HL-60 (cell line): ENCODE data around the gene ELP4.

Source experiments
- DNase-seq, 2 experiments: peaks; one replicate each; pipeline ENCODE4 v3.0.0-alpha.2; 2010 to 2020; ENCODE audit warnings: low read depth in 1 of 2, low spot score in 1 of 2
- H3K27ac ChIP-seq: fragments of 250-450 bp; sonication (Bioruptor Pico); replicated peaks from 2 replicates; pipeline ENCODE4 v1.5.1; 2020; ENCODE audit warnings: mild to moderate bottlenecking, moderate library complexity
- H3K27me3 ChIP-seq: fragments of 250-450 bp; sonication (Bioruptor Pico); 2 replicates; pipeline ENCODE4 v1.5.1; 2021; ENCODE audit warnings: mild to moderate bottlenecking, moderate library complexity; ENCODE audit not compliant: insufficient read depth, poor library complexity, severe bottlenecking
- H3K4me3 ChIP-seq: replicated peaks from 2 replicates; pipeline ENCODE4 v1.5.1; 2011; ENCODE audit warnings: mild to moderate bottlenecking, control low read depth, low read length; ENCODE audit not compliant: insufficient read depth
- GABPA ChIP-seq: IDR thresholded peaks from 2 replicates; pipeline ENCODE4 v1.6.1; 2012; ENCODE audit warnings: low read depth
- POLR2AphosphoS5 ChIP-seq: IDR thresholded peaks from 2 replicates; pipeline ENCODE4 v1.6.1; 2012; ENCODE audit warnings: low read depth
- REST ChIP-seq: IDR thresholded peaks from 2 replicates; pipeline ENCODE4 v1.6.1; 2012; ENCODE audit warnings: low read depth; ENCODE audit not compliant: insufficient replicate concordance
- SPI1 ChIP-seq: IDR thresholded peaks from 2 replicates; pipeline ENCODE4 v1.6.1; 2012; ENCODE audit warnings: low read depth, mild to moderate bottlenecking, borderline replicate concordance
- TF ChIP-seq, protein P1 (sequence below): IDR thresholded peaks from one replicate; pipeline ENCODE4 v1.5.1; 2011; ENCODE audit warnings: low read length, control low read depth, inconsistent platforms; ENCODE audit not compliant: insufficient read depth

The ELP4 gene

DNA sequence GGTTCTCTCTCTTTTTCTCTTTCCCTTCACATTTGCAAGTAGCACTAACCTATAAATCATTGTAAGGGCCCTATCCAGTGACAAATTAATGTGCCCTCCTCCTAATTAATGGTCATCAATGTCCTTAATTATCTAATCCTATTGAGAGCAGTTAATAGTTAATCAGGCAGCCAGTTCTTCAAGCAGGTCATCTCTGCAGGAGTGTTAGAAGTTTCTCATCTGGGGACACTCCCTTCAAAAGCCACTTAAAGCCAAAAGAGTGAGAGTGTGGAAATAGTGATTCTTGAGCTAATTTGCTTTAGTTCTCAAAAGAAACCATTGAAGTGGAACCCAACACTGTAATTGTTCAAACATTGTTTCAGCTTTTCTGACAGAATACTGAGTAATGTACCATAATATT lies 141.6 kb downstream of the ELP4 start:
- Histone ChIP-seq H3K27ac (no peak overlapping the region), H3K4me3 (no peak overlapping the region), H3K27me3 (no peaks in the 10 kb centered on the region)
- TF ChIP-seq, protein P1, sequence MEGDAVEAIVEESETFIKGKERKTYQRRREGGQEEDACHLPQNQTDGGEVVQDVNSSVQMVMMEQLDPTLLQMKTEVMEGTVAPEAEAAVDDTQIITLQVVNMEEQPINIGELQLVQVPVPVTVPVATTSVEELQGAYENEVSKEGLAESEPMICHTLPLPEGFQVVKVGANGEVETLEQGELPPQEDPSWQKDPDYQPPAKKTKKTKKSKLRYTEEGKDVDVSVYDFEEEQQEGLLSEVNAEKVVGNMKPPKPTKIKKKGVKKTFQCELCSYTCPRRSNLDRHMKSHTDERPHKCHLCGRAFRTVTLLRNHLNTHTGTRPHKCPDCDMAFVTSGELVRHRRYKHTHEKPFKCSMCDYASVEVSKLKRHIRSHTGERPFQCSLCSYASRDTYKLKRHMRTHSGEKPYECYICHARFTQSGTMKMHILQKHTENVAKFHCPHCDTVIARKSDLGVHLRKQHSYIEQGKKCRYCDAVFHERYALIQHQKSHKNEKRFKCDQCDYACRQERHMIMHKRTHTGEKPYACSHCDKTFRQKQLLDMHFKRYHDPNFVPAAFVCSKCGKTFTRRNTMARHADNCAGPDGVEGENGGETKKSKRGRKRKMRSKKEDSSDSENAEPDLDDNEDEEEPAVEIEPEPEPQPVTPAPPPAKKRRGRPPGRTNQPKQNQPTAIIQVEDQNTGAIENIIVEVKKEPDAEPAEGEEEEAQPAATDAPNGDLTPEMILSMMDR: no peak
- TF ChIP-seq GABPA (no peak), REST (no peak), SPI1 (no peak), POLR2AphosphoS5 (no peak)
- no peak for DNase-seq

GRCh38 chr11:31651822-31652221 lies 142.3 kb downstream of the ELP4 start:
- no peak overlapping the region for H3K4me3 ChIP-seq
- TF ChIP-seq, protein P1: no peak
- TF ChIP-seq SPI1: no peak
- no peak for TF ChIP-seq REST
- TF ChIP-seq GABPA: no peak
- no peak for TF ChIP-seq POLR2AphosphoS5
- DNase-seq: no peak
- H3K27me3 ChIP-seq: no peaks in the 10 kb centered on the region
- H3K27ac ChIP-seq: no peak overlapping the region

- no peak for TF ChIP-seq GABPA
- no peak for TF ChIP-seq REST
- TF ChIP-seq, protein P1: no peak
- TF ChIP-seq SPI1: no peak
- no peak for TF ChIP-seq POLR2AphosphoS5
- Histone ChIP-seq H3K27ac (no peak overlapping the region), H3K4me3 (no peak overlapping the region), H3K27me3 (no peaks in the 10 kb centered on the region)
- DNase-seq: no peak
These were observed 143.0 kb downstream of the ELP4 start for GRCh38 chr11:31652528-31652927.
